Activated B cell treated with CpG ODN at 0.5 μM for 24 hours (primary cell): Measurements from ENCODE around the gene TMEM238L. TPM values are rescaled to one million over a fixed set of nuclear protein-coding genes. Genes with fewer than 3 reads are reported as not detected.

Source experiments
- ATAC-seq: fragments of 200-7000 bp; cut with Tn5 transposase; one replicate; pipeline ENCODE4 v1.10.0; 2021; ENCODE audit warnings: low read depth, mild to moderate bottlenecking, moderate library complexity
- CTCF ChIA-PET: fragments of 350-600 bp; sonication (Branson Sonifier 250); formaldehyde crosslinking; loops from one replicate; lab custom pipeline; 2021; ENCODE audit warnings: antibody characterized with exemption; lab: Charles Lee
- POLR2A ChIA-PET: fragments of 350-600 bp; sonication (Branson Sonifier 250); formaldehyde crosslinking; loops from one replicate; lab custom pipeline; 2021; ENCODE audit warnings: antibody characterized with exemption; lab: Charles Lee
- DNase-seq: peaks from one replicate; pipeline ENCODE4 v3.0.0; 2022
- H3K27ac Mint-ChIP-seq: one replicate; pipeline ENCODE4 v1.8.0; 2020; ENCODE audit warnings: mixed read lengths
- H3K27me3 Mint-ChIP-seq: one replicate; pipeline ENCODE4 v1.8.0; 2021; ENCODE audit warnings: mixed read lengths
- H3K36me3 Mint-ChIP-seq: one replicate; pipeline ENCODE4 v1.8.0; 2021; ENCODE audit warnings: low read depth, mixed read lengths
- H3K4me1 Mint-ChIP-seq: one replicate; pipeline ENCODE4 v1.8.0; 2021; ENCODE audit warnings: mixed read lengths
- H3K4me3 Mint-ChIP-seq: one replicate; pipeline ENCODE4 v1.8.0; 2020; ENCODE audit warnings: mild to moderate bottlenecking, mixed read lengths
- H3K9me3 Mint-ChIP-seq: one replicate; pipeline ENCODE4 v1.8.0; 2020; ENCODE audit warnings: mixed read lengths
- intact Hi-C: fragments of 100-400 bp; cut with micrococcal nuclease; formaldehyde crosslinking; loops from one replicate; pipeline ENCODE4 v1.15.1; 2024
- total RNA-seq: library from RNA; stranded (reverse); gene quantifications from 2 replicates; pipeline ENCODE4 v1.2.3, GENCODE V29; 2022
- TF ChIP-seq, protein P1 (sequence below): fragments of 200-600 bp; IDR thresholded peaks from one replicate; pipeline ENCODE4 v1.8.0; 2022; ENCODE audit warnings: antibody characterized with exemption, mild to moderate bottlenecking

TMEM238L gene
- total RNA-seq, 1 donor from 2014 or later = not detected

DNA sequence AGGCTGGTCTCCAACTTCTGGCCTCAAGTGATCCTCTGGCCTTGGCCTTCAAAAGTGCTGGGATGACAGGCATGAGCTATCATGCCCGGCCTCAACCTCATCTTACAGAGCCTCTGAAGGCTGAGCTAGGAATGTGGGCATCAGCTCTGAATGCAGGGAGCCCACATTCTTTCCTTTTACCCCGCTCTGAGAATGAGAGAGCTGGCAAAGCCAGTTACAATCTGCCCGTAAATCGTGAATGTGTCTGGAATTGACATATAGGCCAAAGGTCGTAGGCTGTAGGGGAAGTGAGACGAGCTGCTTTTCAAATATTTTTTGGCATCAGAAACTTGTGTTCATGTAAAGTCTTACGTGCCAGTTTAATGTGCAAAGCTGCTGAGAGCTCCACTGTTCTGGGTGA lies 4.5 kb downstream of the TMEM238L start:
- DNase-seq = no peak
- no peaks in the 10 kb centered on the region for H3K36me3 Mint-ChIP-seq
- ATAC-seq = no peak
- H3K4me1 Mint-ChIP-seq = no peaks in the 10 kb centered on the region
- H3K4me3 Mint-ChIP-seq = no peak overlapping the region
- H3K9me3 Mint-ChIP-seq = no peaks in the 10 kb centered on the region
- CTCF ChIA-PET = no interaction called here
- intact Hi-C loops = no loop called here
- no peak overlapping the region for H3K27ac Mint-ChIP-seq
- TF ChIP-seq, protein P1, sequence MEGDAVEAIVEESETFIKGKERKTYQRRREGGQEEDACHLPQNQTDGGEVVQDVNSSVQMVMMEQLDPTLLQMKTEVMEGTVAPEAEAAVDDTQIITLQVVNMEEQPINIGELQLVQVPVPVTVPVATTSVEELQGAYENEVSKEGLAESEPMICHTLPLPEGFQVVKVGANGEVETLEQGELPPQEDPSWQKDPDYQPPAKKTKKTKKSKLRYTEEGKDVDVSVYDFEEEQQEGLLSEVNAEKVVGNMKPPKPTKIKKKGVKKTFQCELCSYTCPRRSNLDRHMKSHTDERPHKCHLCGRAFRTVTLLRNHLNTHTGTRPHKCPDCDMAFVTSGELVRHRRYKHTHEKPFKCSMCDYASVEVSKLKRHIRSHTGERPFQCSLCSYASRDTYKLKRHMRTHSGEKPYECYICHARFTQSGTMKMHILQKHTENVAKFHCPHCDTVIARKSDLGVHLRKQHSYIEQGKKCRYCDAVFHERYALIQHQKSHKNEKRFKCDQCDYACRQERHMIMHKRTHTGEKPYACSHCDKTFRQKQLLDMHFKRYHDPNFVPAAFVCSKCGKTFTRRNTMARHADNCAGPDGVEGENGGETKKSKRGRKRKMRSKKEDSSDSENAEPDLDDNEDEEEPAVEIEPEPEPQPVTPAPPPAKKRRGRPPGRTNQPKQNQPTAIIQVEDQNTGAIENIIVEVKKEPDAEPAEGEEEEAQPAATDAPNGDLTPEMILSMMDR = no peak
- no peaks in the 10 kb centered on the region for H3K27me3 Mint-ChIP-seq
- POLR2A ChIA-PET = no interaction called here

DNA sequence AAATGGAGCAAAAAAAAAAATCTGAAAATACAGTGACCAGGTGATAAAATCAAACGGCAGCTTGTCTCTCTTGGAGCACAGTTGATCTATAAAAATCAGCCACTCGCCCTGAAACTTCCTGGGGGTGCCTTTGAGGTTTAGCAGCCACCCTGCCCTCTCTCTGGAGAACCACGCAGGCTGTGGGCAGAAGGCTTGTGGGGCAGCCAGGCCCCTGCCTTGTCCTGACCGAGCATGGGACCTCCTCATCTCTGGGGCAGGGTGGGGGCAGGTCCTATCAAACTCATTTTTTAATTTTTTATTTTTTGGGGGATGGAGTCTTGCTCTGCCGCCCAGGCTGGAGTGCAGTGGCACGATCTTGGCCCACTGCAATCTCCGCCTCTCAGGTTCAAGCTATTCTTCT lies 5.0 kb downstream of the TMEM238L start:
- intact Hi-C loops = no loop called here
- Mint-ChIP-seq H3K4me1 (no peaks in the 10 kb centered on the region), H3K9me3 (no peaks in the 10 kb centered on the region), H3K4me3 (no peak overlapping the region), H3K27me3 (no peaks in the 10 kb centered on the region), H3K27ac (no peak overlapping the region), H3K36me3 (no peaks in the 10 kb centered on the region)
- TF ChIP-seq, protein P1 = no peak
- CTCF ChIA-PET = no interaction called here
- POLR2A ChIA-PET = no interaction called here
- ATAC-seq (no peak), DNase-seq (no peak)

DNA sequence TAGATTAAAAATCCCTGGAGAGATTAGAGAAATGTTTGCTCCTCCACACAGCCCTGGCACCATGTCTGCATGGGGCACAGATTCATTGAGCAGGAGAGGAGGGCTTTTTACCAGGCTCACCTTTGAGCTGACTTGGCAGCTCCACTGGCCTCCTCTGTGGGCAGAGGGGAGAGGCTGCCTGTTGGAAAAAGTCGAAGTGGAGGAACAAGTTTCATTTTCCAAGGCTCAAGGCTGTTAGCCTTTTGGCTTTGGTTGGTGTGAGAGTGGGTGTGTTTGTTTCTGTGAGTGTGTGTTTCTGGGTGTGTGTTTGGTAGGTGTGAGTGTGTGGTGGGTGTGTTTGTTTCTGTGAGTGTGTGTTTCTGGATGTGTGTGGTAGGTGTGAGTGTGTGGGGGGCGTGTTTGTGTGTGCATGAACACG lies 5.6 kb downstream of the TMEM238L start:
- DNase-seq (no peak), ATAC-seq (no peak)
- TF ChIP-seq, protein P1 = no peak
- ChIA-PET CTCF (no interaction called here), POLR2A (no interaction called here)
- no peak overlapping the region for H3K4me3 Mint-ChIP-seq
- no peaks in the 10 kb centered on the region for H3K27me3 Mint-ChIP-seq
- no peaks in the 10 kb centered on the region for H3K9me3 Mint-ChIP-seq
- H3K4me1 Mint-ChIP-seq = no peaks in the 10 kb centered on the region
- intact Hi-C loops = no loop called here
- H3K27ac Mint-ChIP-seq = no peak overlapping the region
- no peaks in the 10 kb centered on the region for H3K36me3 Mint-ChIP-seq

DNA sequence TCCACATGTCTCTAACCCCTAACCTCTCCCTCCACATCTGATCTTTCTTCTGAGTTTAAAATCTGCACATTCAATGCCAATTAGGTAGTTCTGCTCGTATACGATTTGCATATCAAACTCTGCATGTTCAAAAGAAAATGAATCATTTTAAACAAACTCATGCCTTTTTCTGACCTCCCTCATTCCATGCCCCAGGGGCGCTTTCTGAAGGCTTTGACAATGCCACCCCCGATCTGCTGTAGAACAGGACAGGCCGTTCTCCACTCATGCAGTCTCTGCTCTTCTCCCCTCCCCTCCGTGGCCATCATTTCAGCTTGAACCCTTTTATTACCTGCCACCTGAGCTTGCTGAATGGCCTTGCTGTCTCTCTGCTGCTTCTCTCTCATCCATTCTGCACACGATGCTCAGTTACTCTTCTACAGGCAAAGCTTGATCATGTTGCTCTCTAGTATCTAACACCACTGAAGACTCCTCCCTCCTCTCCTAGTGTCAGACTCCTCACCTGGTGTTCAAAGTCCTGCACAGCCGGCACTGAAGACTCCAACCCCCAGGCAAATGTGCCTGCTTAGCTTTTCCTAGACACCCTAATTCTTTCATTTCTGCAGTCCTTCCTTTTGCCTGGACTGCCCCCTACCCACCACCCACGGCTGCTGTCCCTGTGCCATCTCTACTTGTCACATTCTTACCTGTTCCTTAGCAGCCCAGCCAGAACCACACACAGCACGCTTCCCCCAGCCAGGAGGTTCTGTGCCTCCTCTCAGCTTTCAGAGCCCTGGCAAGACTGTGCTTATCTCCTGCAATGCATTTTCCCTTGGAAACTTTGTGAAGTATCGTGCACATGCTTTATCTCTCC lies 6.2 kb downstream of the TMEM238L start:
- no peak for DNase-seq
- Mint-ChIP-seq H3K4me1 (no peaks in the 10 kb centered on the region), H3K36me3 (no peaks in the 10 kb centered on the region), H3K27me3 (no peaks in the 10 kb centered on the region), H3K4me3 (no peak overlapping the region), H3K27ac (no peak overlapping the region), H3K9me3 (no peaks in the 10 kb centered on the region)
- ATAC-seq = no peak
- TF ChIP-seq, protein P1 = no peak
- intact Hi-C loops = no loop called here
- POLR2A ChIA-PET = no interaction called here
- CTCF ChIA-PET = no interaction called here

DNA sequence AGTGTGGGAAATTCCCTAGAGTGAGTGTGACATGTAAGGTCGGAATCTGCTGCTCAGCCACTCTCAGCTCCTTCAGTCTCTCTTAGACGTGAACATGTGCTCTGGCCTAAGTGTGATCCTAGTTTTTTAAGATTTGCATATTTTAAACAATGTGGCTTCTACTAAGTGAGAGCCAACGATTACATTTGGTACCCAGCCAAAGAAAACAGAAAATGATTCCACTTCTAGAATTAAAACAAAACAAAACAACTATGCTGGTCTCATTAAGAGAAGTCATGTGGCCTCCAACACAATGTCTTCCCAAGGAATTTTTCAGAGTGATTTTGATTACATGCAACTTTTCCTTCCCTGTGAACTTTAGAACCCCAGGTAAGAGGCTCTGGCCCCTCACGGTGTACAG lies 10.1 kb downstream of the TMEM238L start:
- H3K36me3 Mint-ChIP-seq = no peaks in the 10 kb centered on the region
- ATAC-seq = no peak
- TF ChIP-seq, protein P1 = no peak
- POLR2A ChIA-PET = interaction anchor here (0.7 kb wide), 1 partner anchor 199 kb away, joined by 5 read pairs; no protein-coding TSS in a partner anchor
- no peaks in the 10 kb centered on the region for H3K27me3 Mint-ChIP-seq
- intact Hi-C loops = no loop called here
- no peak overlapping the region for H3K27ac Mint-ChIP-seq
- no peak overlapping the region for H3K4me3 Mint-ChIP-seq
- no peaks in the 10 kb centered on the region for H3K4me1 Mint-ChIP-seq
- CTCF ChIA-PET = no interaction called here
- DNase-seq = no peak
- no peaks in the 10 kb centered on the region for H3K9me3 Mint-ChIP-seq
